HCT116 (cell line): ENCODE results near the gene TES.

Experiments
- EZH2 ChIP-seq: fragments of 200-600 bp; sonication (generic); IDR thresholded peaks from 2 replicates; pipeline ENCODE4 v1.6.1; 2017; ENCODE audit warnings: antibody characterized with exemption, mixed run types
- POLR2A ChIP-seq: IDR thresholded peaks from 2 replicates; pipeline ENCODE4 v1.7.0; 2011; ENCODE audit warnings: borderline replicate concordance; ENCODE audit not compliant: insufficient read depth, insufficient read length; ENCODE audit errors: extremely low read depth
- POLR2AphosphoS5 ChIP-seq: IDR thresholded peaks from 2 replicates; pipeline ENCODE4 v1.6.1; 2011; ENCODE audit warnings: mild to moderate bottlenecking, low read depth, low read length, moderate library complexity
- RAD21 ChIP-seq: IDR thresholded peaks from 2 replicates; pipeline ENCODE4 v1.6.1; 2012; ENCODE audit warnings: low read depth, mild to moderate bottlenecking
- SIN3A ChIP-seq: IDR thresholded peaks from 2 replicates; pipeline ENCODE4 v1.6.1; 2012; ENCODE audit warnings: low read depth
- YY1 ChIP-seq: IDR thresholded peaks from 2 replicates; pipeline ENCODE4 v1.6.1; 2011; ENCODE audit warnings: low read length, low read depth, moderate library complexity, mild to moderate bottlenecking; ENCODE audit not compliant: insufficient replicate concordance; ENCODE audit errors: extremely low read depth
- ZNF274 ChIP-seq: fragments of 200-500 bp; sonication (Bioruptor generic); IDR thresholded peaks from 2 replicates; pipeline ENCODE4 v1.6.1; 2014; ENCODE audit warnings: mild to moderate bottlenecking, low read depth, low read length, inconsistent platforms
- TF ChIP-seq, protein P1 (sequence below), 3 experiments: fragments of 200-600 bp in 1 of 3; sonication (generic) in 1 of 3; IDR thresholded peaks in 2 of 3; conservative IDR thresholded peaks in 1 of 3; 2 replicates each; pipeline ENCODE4 v1.5.1; 2012 to 2017; ENCODE audit warnings: low read depth in 2 of 3, low read length in 2 of 3, antibody characterized with exemption in 1 of 3, borderline replicate concordance in 1 of 3, control low read depth in 1 of 3, mild to moderate bottlenecking in 1 of 3, mixed read lengths in 1 of 3, mixed run types in 1 of 3, moderate library complexity in 1 of 3; ENCODE audit not compliant: insufficient read depth in 1 of 3
- TF ChIP-seq, protein P2 (sequence below): IDR thresholded peaks from 2 replicates; pipeline ENCODE4 v1.6.1; 2012; ENCODE audit warnings: low read depth
- TF ChIP-seq, protein P3 (sequence below): IDR thresholded peaks from 2 replicates; pipeline ENCODE4 v1.6.1; 2012

GRCh38 chr7:116215551-116215950 lies 5.2 kb downstream of the TES start:
- TF ChIP-seq, protein P1, sequence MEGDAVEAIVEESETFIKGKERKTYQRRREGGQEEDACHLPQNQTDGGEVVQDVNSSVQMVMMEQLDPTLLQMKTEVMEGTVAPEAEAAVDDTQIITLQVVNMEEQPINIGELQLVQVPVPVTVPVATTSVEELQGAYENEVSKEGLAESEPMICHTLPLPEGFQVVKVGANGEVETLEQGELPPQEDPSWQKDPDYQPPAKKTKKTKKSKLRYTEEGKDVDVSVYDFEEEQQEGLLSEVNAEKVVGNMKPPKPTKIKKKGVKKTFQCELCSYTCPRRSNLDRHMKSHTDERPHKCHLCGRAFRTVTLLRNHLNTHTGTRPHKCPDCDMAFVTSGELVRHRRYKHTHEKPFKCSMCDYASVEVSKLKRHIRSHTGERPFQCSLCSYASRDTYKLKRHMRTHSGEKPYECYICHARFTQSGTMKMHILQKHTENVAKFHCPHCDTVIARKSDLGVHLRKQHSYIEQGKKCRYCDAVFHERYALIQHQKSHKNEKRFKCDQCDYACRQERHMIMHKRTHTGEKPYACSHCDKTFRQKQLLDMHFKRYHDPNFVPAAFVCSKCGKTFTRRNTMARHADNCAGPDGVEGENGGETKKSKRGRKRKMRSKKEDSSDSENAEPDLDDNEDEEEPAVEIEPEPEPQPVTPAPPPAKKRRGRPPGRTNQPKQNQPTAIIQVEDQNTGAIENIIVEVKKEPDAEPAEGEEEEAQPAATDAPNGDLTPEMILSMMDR (IDR thresholded peaks at IDR 0.05 in 2 of 3, conservative IDR thresholded peaks at IDR 0.05 in 1 of 3; ENCODE audit: borderline replicate concordance in 1 of 3, insufficient read depth in 1 of 3, low read depth in 2 of 3, low read length in 2 of 3) = no peak
- no peak for TF ChIP-seq RAD21
- no peak for TF ChIP-seq YY1
- no peak for TF ChIP-seq SIN3A
- TF ChIP-seq POLR2A = no peak
- TF ChIP-seq POLR2AphosphoS5 = no peak
- no peak for TF ChIP-seq EZH2
- TF ChIP-seq, protein P2, sequence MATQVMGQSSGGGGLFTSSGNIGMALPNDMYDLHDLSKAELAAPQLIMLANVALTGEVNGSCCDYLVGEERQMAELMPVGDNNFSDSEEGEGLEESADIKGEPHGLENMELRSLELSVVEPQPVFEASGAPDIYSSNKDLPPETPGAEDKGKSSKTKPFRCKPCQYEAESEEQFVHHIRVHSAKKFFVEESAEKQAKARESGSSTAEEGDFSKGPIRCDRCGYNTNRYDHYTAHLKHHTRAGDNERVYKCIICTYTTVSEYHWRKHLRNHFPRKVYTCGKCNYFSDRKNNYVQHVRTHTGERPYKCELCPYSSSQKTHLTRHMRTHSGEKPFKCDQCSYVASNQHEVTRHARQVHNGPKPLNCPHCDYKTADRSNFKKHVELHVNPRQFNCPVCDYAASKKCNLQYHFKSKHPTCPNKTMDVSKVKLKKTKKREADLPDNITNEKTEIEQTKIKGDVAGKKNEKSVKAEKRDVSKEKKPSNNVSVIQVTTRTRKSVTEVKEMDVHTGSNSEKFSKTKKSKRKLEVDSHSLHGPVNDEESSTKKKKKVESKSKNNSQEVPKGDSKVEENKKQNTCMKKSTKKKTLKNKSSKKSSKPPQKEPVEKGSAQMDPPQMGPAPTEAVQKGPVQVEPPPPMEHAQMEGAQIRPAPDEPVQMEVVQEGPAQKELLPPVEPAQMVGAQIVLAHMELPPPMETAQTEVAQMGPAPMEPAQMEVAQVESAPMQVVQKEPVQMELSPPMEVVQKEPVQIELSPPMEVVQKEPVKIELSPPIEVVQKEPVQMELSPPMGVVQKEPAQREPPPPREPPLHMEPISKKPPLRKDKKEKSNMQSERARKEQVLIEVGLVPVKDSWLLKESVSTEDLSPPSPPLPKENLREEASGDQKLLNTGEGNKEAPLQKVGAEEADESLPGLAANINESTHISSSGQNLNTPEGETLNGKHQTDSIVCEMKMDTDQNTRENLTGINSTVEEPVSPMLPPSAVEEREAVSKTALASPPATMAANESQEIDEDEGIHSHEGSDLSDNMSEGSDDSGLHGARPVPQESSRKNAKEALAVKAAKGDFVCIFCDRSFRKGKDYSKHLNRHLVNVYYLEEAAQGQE = no peak
- TF ChIP-seq, protein P3, sequence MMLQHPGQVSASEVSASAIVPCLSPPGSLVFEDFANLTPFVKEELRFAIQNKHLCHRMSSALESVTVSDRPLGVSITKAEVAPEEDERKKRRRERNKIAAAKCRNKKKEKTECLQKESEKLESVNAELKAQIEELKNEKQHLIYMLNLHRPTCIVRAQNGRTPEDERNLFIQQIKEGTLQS = no peak
- TF ChIP-seq ZNF274 = no peak
